HG02973 (cell line): Measurements from ENCODE around the gene KCNIP3.
"Not testable (repeated sequence)": the region's sequence is repeated elsewhere in the genome, so short reads cannot be mapped to it uniquely, and the experiment has no call there.

Experiments
- ATAC-seq: cut with Tn5 transposase; IDR thresholded peaks from one replicate; pipeline ENCODE4 v1.9.1; 2021; ENCODE audit warnings: moderate library complexity; ENCODE audit not compliant: unreplicated experiment

KCNIP3 gene

GRCh38 chr2:95402370-95403203 lies 105.4 kb downstream of the KCNIP3 start, which contains the start of gene FAHD2A:
FAHD2A (plus strand) TSS chr2:95402708; CDS start chr2:95405559, 2,851 bp downstream.
- ATAC-seq = peak; percentile 92

DNA sequence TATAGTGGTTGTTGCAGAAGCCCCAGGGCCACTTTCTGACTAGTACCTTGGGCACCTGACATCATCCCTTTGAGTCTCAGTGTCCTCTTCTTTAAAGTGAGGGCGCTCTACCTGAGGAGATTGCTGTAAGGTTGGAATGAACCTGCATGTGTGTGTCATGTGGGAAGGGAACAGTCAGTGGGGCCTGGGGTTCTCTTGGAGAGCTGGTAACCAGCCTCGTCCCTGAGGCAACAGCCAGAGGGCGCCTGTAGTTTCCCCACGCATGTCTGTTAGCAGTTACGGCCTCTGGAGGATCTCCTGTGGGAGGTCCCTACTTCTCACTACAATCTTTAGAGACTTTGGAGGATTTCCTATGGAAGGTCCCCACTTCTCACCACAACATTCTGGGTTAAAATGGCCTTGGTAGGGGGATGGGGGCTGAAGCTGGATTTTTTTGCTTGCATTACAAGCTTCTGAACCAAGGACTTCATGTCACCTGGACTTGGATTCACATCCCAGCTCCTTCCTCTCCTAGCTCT lies 106.1 kb downstream of the KCNIP3 start:
- not testable (repeated sequence) for ATAC-seq

DNA sequence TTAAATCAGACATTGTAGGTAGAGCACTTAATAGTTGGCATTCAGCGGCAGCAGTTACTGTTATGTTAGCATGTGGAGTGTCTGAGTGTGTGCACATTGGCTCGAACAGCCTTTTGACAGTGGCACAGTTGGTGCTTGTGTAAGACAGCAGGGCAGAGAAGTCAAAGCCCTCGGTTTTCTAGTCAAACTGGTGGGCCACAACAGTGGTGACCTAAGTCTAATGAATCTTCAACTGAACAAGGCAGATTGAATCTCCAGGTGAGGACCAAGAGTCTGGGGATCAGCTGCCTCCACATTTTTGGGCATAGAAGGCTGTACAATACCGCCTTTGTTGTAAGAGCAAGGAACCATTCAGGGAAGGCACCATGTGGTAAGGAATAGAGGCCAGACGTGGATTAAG lies 106.7 kb downstream of the KCNIP3 start:
- ATAC-seq = not testable (repeated sequence)

- ATAC-seq = not testable (repeated sequence)
Observed at GRCh38 chr2:95404676-95405075, 107.5 kb downstream of the KCNIP3 start.

DNA sequence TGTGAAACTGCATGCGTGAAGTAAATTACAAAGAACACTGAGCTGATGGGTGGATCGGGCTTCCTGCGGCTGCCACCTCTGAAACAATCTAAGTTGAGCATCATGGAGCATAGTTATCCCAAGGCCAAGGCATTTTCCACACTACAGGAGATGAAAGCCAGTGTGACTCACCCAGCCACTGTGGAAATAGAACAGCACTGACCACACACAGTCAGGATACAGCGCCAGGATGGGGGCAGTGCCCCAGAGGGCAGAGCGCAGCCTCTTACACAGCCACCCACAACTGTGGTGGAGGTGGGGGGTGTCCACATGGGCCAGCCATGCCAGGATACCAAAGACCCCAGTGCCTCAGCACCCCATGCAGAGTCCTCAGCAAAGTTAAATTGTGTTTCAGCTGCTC lies 114.1 kb downstream of the KCNIP3 start:
- not testable (repeated sequence) for ATAC-seq

DNA sequence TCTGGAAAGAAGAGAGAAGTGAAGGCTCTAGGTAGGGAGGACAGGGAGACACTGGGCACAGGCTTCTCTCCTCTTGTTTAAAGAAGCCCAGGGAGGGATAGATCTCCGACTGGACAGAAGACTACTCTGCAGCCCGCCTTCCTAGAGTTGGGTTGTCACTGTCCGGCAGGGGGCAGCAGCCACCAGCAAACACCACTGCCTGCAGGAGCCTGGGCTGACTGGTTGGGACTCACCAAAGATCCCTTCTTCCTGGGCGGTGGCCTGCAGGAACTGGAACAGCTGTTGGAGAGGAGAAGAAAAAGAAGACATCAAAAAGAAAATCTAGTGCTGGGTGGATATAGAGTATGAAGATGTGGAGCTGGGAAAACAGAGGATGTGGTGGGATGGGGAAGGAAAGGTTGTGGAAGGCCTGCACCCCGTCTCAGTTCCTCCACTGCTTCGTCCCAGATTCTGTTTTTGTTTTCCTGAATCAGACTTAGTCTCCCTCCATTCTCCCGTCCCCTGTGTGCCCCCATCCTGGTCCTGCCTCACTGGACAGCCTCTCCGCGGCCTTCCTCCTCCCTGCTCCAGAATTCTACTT lies 117.0 kb downstream of the KCNIP3 start:
- ATAC-seq = not testable (repeated sequence)

DNA sequence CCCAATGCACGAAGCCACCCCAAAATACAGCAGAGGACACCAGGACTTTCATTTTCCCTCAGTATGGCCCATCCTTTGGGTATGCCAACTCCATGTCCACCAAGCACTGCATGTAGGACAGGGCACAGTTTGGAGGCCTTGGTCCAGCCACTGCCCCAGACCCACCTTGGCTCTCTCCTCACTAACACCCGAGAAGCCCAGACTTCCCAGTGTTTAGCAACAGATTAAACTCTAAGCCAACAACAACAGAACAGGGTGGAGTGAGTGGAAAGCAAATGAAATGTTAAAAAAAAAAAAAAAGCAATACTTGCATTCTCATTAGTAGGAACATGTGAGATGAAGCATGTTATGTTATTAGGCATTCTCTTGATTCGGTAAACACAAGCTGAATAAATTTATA lies 118.0 kb downstream of the KCNIP3 start:
- not testable (repeated sequence) for ATAC-seq

- not testable (repeated sequence) for ATAC-seq
Observed at GRCh38 chr2:95415561-95415960, 118.4 kb downstream of the KCNIP3 start.

- not testable (repeated sequence) for ATAC-seq
Observed at GRCh38 chr2:95427196-95427867, 130.2 kb downstream of the KCNIP3 start.

- ATAC-seq = not testable (repeated sequence)
Observed at GRCh38 chr2:95429748-95430467, 132.8 kb downstream of the KCNIP3 start.

DNA sequence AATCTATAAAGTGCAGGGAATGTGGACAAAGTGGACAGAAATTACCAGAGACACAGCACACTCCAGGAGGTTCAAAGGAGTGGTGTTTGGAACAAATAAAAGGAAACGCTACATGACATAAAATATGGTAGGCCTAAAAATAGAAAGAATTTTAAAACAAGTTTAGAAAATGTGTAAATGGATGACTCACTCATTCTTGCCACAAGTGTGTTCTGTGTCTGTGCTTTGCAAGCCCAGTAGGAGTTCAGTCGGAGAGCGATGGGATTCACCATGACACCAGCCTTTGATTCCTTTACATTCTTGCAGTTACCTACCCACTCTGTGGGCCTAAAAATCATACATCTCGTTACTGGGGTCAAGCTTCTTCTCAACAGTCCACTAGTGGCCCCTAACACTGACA lies 136.2 kb downstream of the KCNIP3 start:
- not testable (repeated sequence) for ATAC-seq

DNA sequence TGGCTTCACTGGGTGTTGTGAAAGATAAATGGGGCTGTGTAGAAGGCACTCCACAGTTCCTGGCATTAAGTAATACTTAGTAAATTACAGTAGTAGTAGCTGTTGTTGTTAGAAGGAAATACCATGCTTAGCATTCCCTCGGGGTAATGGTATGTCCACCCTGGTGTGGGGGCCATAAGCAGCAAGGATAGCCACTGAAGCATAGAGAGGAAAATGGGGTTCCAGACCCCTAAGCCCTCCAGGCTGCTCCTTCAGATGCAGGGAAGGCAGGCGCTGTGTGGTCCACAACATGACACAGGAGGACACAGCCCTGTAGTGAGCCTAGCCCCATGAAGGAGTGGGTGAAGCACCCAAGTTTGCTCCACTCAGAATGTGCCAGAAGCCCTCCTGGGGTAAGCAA lies 136.8 kb downstream of the KCNIP3 start:
- ATAC-seq = not testable (repeated sequence)

DNA sequence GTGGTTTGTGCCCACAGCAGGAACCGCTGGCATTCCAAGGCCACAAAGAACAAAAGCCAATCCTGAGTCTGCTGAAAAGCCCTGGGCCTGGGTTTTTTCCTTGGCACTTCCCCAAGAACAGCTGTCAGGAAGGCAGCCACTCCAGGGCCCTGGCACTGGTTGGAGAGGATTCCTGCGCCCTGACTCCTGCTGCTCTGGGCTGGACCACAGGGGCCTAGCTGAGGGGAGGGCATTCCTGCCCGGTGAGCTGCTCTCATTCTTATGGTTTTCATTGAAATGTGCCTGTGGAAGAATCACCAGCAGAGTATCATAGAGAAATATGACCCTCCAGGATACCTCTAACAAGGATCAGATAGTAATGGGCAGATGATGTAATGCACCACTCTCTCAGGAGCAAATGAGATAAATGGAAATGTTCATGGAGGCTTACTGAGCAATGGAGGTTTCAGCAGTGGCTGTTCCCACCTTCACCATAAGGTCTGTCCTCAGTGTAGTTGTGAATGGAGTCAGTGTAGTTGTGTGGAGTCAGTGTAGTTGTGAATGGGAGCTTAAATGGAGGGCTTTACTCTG lies 137.4 kb downstream of the KCNIP3 start:
- ATAC-seq = not testable (repeated sequence)

DNA sequence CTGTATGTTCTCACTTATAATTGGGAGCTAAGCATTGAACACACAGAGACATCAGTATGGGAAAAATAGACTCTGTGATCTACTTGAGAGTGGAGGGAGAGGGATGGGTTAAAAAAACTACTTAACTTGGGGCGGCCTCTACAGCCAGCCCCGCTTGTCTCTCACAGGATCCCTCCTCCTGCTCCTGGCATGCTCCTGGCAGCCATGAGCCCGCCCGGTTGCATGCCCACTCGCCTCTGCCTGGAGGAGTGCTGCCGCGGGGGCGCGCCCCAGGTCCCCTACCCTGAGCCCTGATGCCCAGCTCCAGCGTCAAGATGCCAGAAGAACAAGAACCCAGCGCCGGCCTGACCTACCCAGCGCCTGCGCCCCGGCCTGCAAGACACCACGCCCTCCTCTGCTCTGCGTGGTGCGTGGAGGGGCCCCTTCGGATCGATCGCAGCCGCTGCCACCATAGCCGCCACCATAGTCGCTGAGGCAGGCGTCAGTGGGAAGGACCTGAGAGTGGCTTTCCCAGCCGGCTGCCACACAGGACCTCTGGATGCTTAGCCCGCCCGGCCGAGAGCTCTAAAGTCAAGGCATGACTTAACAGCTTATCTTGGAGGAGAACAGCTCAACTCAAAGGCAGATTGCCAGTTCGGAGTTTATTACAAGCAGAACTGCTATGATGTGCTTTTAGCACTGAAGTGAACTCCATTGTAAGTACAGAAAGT lies 138.2 kb downstream of the KCNIP3 start:
- not testable (repeated sequence) for ATAC-seq
